ENCODE measurements around the gene MAP3K10.

- TF ChIP-seq CTCF (conservative IDR thresholded peaks at IDR 0.05; ENCODE audit: low read depth, low read length): no peak
- TF ChIP-seq MAZ (IDR thresholded peaks at IDR 0.05; ENCODE audit: borderline replicate concordance, low read depth, low read length): no peak
- no peak for TF ChIP-seq MXI1 (IDR thresholded peaks at IDR 0.05; ENCODE audit: borderline replicate concordance, low read depth, low read length)
- no peak for TF ChIP-seq RAD21 (IDR thresholded peaks at IDR 0.05; ENCODE audit: low read length)
- no peak for TF ChIP-seq POLR2A (IDR thresholded peaks at IDR 0.05; ENCODE audit: low read depth, low read length)
- no peak for TF ChIP-seq NFE2L2 (IDR thresholded peaks at IDR 0.05; ENCODE audit: low read depth, low read length)
- no peak for TF ChIP-seq RFX5 (IDR thresholded peaks at IDR 0.05; ENCODE audit: low read depth, low read length)
- TF ChIP-seq SMC3 (IDR thresholded peaks at IDR 0.05; ENCODE audit: low read depth, low read length): no peak
Measured at GRCh38 chr19:40236366-40236765, 45.1 kb downstream of the MAP3K10 start.
